Measurements from ENCODE around the gene SYTL2.

The SYTL2 gene

GRCh38 chr11:85740481-85741400, 70.2 kb downstream of the SYTL2 start:
- ChIA-PET CTCF (interaction anchor here (1.7 kb wide), 1 partner anchor 84 kb away, joined by 4 read pairs; no protein-coding TSS in a partner anchor), POLR2A (no interaction called here)
- peak in 2 of 3 donors; percentile 27 to 41 for DNase-seq
- WGBS (ENCODE audit: insufficient coverage): no CpG with 5 or more reads among the region's 4 CpGs
- Histone ChIP-seq H3K9me3 (ENCODE audit: control extremely low read depth in 1 of 5, control insufficient read depth in 4 of 5, insufficient read depth in 2 of 5, low read depth in 1 of 5, low read length in 4 of 5) (no peaks in the 10 kb centered on the region), H3K4me1 (ENCODE audit: control extremely low read depth in 1 of 4, control insufficient read depth in 4 of 4, insufficient read depth in 4 of 4, low read length in 3 of 4) (peaks cover 14 to 43% (median 20%) of the 10 kb centered on the region in 4 experiments), H3K27ac (ENCODE audit: insufficient read depth in 1 of 2, low read depth in 1 of 2, low read length in 2 of 2, poor library complexity in 1 of 2, severe bottlenecking in 2 of 2) (no peak overlapping the region), H3K4me3 (ENCODE audit: control insufficient read depth in 1 of 7, extremely low read depth in 1 of 7, insufficient read depth in 4 of 7, low read depth in 2 of 7, low read length in 6 of 7) (no peak overlapping the region), H3K36me3 (ENCODE audit: control insufficient read depth in 4 of 4, insufficient read depth in 4 of 4, low read length in 3 of 4) (no peaks in the 10 kb centered on the region), H3K27me3 (replicated peaks in 2 of 5; ENCODE audit: control insufficient read depth in 4 of 5, insufficient read depth in 5 of 5, low read length in 4 of 5) (no peaks in the 10 kb centered on the region)

- WGBS (ENCODE audit: insufficient coverage): 0% methylated on average over 1 of the region's 2 CpGs
- CTCF ChIA-PET: interaction anchor here (1.3 to 2.0 kb wide), 3 partner anchors 8 to 36 kb away, joined by 3 to 5 read pairs (median 3); no protein-coding TSS in a partner anchor
- peak in 2 of 3 donors; percentile 39 to 52 for DNase-seq
- no peak overlapping the region for H3K27ac ChIP-seq (ENCODE audit: insufficient read depth in 1 of 2, low read depth in 1 of 2, low read length in 2 of 2, poor library complexity in 1 of 2, severe bottlenecking in 2 of 2)
- H3K9me3 ChIP-seq (ENCODE audit: control extremely low read depth in 1 of 5, control insufficient read depth in 4 of 5, insufficient read depth in 2 of 5, low read depth in 1 of 5, low read length in 4 of 5): no peaks in the 10 kb centered on the region
- no peak overlapping the region for H3K4me3 ChIP-seq (ENCODE audit: control insufficient read depth in 1 of 7, extremely low read depth in 1 of 7, insufficient read depth in 4 of 7, low read depth in 2 of 7, low read length in 6 of 7)
- H3K4me1 ChIP-seq (ENCODE audit: control extremely low read depth in 1 of 4, control insufficient read depth in 4 of 4, insufficient read depth in 4 of 4, low read length in 3 of 4): peaks cover 14 to 34% (median 18%) of the 10 kb centered on the region in 4 experiments
- peaks cover 0 to 5% (median 0%) of the 10 kb centered on the region in 4 experiments for H3K36me3 ChIP-seq (ENCODE audit: control insufficient read depth in 4 of 4, insufficient read depth in 4 of 4, low read length in 3 of 4)
- no peaks in the 10 kb centered on the region for H3K27me3 ChIP-seq (replicated peaks in 2 of 5; ENCODE audit: control insufficient read depth in 4 of 5, insufficient read depth in 5 of 5, low read length in 4 of 5)
- POLR2A ChIA-PET: no interaction called here
These were observed 73.2 kb downstream of the SYTL2 start for GRCh38 chr11:85737738-85738137.

DNA sequence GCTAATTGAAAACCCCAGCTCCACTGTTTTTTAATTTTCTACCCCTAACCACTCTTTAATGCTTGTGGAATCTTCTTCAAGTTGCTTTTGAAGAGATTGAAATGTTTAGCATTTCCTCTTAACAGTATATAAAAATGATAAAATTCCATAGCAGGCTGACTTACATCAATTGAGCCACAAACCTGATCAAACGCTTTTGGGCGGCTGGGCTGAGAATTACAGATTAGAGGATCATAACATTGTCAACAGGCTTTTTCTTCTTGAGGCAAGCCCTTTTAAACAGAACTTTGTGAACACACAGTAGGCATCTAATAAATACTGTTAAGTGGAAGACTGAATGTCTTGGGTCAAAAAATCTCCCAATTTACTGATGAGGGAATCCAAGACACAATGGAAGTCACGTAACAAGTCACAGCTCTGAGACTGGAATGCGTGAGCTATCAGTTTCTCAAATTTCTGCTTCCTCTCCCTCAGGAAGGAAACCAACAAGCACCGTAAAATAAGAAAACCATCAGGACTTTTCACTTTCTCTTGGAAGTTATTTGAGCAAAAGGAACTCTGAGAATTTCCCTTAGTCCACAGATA, 75.0 kb downstream of the SYTL2 start:
- no peaks in the 10 kb centered on the region for H3K27me3 ChIP-seq (replicated peaks in 2 of 5; ENCODE audit: control insufficient read depth in 4 of 5, insufficient read depth in 5 of 5, low read length in 4 of 5)
- 96% methylated on average over 4 of the region's 5 CpGs for WGBS (ENCODE audit: insufficient coverage)
- peaks cover 13 to 27% (median 16%) of the 10 kb centered on the region in 4 experiments for H3K4me1 ChIP-seq (ENCODE audit: control extremely low read depth in 1 of 4, control insufficient read depth in 4 of 4, insufficient read depth in 4 of 4, low read length in 3 of 4)
- CTCF ChIA-PET: interaction anchor here (1.0 kb wide), 1 partner anchor 13 kb away, joined by 3 read pairs; no protein-coding TSS in a partner anchor
- H3K4me3 ChIP-seq (ENCODE audit: control insufficient read depth in 1 of 7, extremely low read depth in 1 of 7, insufficient read depth in 4 of 7, low read depth in 2 of 7, low read length in 6 of 7): no peak overlapping the region
- POLR2A ChIA-PET: no interaction called here
- peaks cover 0 to 5% (median 0%) of the 10 kb centered on the region in 4 experiments for H3K36me3 ChIP-seq (ENCODE audit: control insufficient read depth in 4 of 4, insufficient read depth in 4 of 4, low read length in 3 of 4)
- DNase-seq: no peak
- H3K9me3 ChIP-seq (ENCODE audit: control extremely low read depth in 1 of 5, control insufficient read depth in 4 of 5, insufficient read depth in 2 of 5, low read depth in 1 of 5, low read length in 4 of 5): no peaks in the 10 kb centered on the region
- H3K27ac ChIP-seq (ENCODE audit: insufficient read depth in 1 of 2, low read depth in 1 of 2, low read length in 2 of 2, poor library complexity in 1 of 2, severe bottlenecking in 2 of 2): no peak overlapping the region

GRCh38 chr11:85732965-85733364, 78.0 kb downstream of the SYTL2 start:
- DNase-seq: no peak
- ChIA-PET CTCF (no interaction called here), POLR2A (no interaction called here)
- H3K27me3 ChIP-seq (replicated peaks in 2 of 5; ENCODE audit: control insufficient read depth in 4 of 5, insufficient read depth in 5 of 5, low read length in 4 of 5): no peaks in the 10 kb centered on the region
- peaks cover 0 to 5% (median 0%) of the 10 kb centered on the region in 4 experiments for H3K36me3 ChIP-seq (ENCODE audit: control insufficient read depth in 4 of 4, insufficient read depth in 4 of 4, low read length in 3 of 4)
- H3K4me1 ChIP-seq (ENCODE audit: control extremely low read depth in 1 of 4, control insufficient read depth in 4 of 4, insufficient read depth in 4 of 4, low read length in 3 of 4): peaks cover 5 to 7% (median 7%) of the 10 kb centered on the region in 4 experiments
- H3K27ac ChIP-seq (ENCODE audit: insufficient read depth in 1 of 2, low read depth in 1 of 2, low read length in 2 of 2, poor library complexity in 1 of 2, severe bottlenecking in 2 of 2): no peak overlapping the region
- H3K9me3 ChIP-seq (ENCODE audit: control extremely low read depth in 1 of 5, control insufficient read depth in 4 of 5, insufficient read depth in 2 of 5, low read depth in 1 of 5, low read length in 4 of 5): no peaks in the 10 kb centered on the region
- H3K4me3 ChIP-seq (ENCODE audit: control insufficient read depth in 1 of 7, extremely low read depth in 1 of 7, insufficient read depth in 4 of 7, low read depth in 2 of 7, low read length in 6 of 7): no peak overlapping the region

GRCh38 chr11:85726381-85726780, 84.6 kb downstream of the SYTL2 start:
- Histone ChIP-seq H3K9me3 (ENCODE audit: control extremely low read depth in 1 of 5, control insufficient read depth in 4 of 5, insufficient read depth in 2 of 5, low read depth in 1 of 5, low read length in 4 of 5) (no peaks in the 10 kb centered on the region), H3K27ac (ENCODE audit: insufficient read depth in 1 of 2, low read depth in 1 of 2, low read length in 2 of 2, poor library complexity in 1 of 2, severe bottlenecking in 2 of 2) (no peak overlapping the region), H3K36me3 (ENCODE audit: control insufficient read depth in 4 of 4, insufficient read depth in 4 of 4, low read length in 3 of 4) (peaks cover 0 to 5% (median 0%) of the 10 kb centered on the region in 4 experiments), H3K27me3 (replicated peaks in 2 of 5; ENCODE audit: control insufficient read depth in 4 of 5, insufficient read depth in 5 of 5, low read length in 4 of 5) (no peaks in the 10 kb centered on the region), H3K4me1 (ENCODE audit: control extremely low read depth in 1 of 4, control insufficient read depth in 4 of 4, insufficient read depth in 4 of 4, low read length in 3 of 4) (no peaks in the 10 kb centered on the region), H3K4me3 (ENCODE audit: control insufficient read depth in 1 of 7, extremely low read depth in 1 of 7, insufficient read depth in 4 of 7, low read depth in 2 of 7, low read length in 6 of 7) (no peak overlapping the region)
- WGBS (ENCODE audit: insufficient coverage): 100% methylated on average over 3 of the region's 3 CpGs
- DNase-seq: no peak
- CTCF ChIA-PET: interaction anchor here (0.9 to 1.4 kb wide), 2 partner anchors 13 to 27 kb away, joined by 3 read pairs; no protein-coding TSS in a partner anchor
- POLR2A ChIA-PET: no interaction called here

DNA sequence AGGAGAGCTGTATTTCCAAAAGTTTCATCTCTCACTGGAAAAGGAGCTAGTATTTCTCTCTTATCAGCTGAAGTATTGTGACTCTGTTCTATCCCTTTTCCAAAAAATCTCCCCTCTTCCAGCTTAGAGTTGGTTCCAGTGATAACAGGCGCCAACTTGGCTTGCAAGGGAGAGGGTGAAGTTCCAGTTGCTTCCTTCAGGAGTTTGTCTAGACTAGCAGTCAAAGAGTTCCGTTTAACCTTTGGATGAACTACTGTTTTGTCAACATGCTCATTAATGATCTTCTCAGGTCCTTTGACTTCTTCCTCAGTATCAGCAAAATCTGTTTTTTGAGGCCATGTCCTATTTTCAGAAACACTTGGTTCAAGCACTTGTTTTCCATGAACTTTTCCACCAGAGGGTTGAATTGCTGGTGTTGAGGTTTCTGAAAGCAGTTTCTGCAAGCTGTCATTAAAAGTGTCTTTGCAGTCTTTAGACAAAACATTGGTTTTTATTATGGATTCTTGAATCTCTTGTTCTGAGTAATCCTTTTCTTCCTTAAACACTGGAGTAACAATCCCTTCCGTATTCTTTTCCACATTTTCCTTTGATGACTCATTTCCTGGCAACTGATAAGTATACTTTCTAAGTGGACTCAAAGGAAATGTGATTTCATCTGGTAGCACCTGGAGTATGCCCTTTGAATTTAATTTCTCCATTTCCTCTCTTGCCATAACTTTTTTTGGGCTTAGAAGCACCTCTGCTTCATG, 85.3 kb downstream of the SYTL2 start:
- DNase-seq: no peak
- H3K27ac ChIP-seq (ENCODE audit: insufficient read depth in 1 of 2, low read depth in 1 of 2, low read length in 2 of 2, poor library complexity in 1 of 2, severe bottlenecking in 2 of 2): no peak overlapping the region
- 100% methylated on average over 2 of the region's 3 CpGs for WGBS (ENCODE audit: insufficient coverage)
- CTCF ChIA-PET: interaction anchor here (0.9 to 1.4 kb wide), 3 partner anchors 12 to 28 kb away, joined by 3 read pairs; no protein-coding TSS in a partner anchor
- no peaks in the 10 kb centered on the region for H3K4me1 ChIP-seq (ENCODE audit: control extremely low read depth in 1 of 4, control insufficient read depth in 4 of 4, insufficient read depth in 4 of 4, low read length in 3 of 4)
- H3K27me3 ChIP-seq (replicated peaks in 2 of 5; ENCODE audit: control insufficient read depth in 4 of 5, insufficient read depth in 5 of 5, low read length in 4 of 5): no peaks in the 10 kb centered on the region
- H3K36me3 ChIP-seq (ENCODE audit: control insufficient read depth in 4 of 4, insufficient read depth in 4 of 4, low read length in 3 of 4): peaks cover 0 to 5% (median 0%) of the 10 kb centered on the region in 4 experiments
- no peaks in the 10 kb centered on the region for H3K9me3 ChIP-seq (ENCODE audit: control extremely low read depth in 1 of 5, control insufficient read depth in 4 of 5, insufficient read depth in 2 of 5, low read depth in 1 of 5, low read length in 4 of 5)
- H3K4me3 ChIP-seq (ENCODE audit: control insufficient read depth in 1 of 7, extremely low read depth in 1 of 7, insufficient read depth in 4 of 7, low read depth in 2 of 7, low read length in 6 of 7): no peak overlapping the region
- POLR2A ChIA-PET: no interaction called here

Measured in common myeloid progenitor, CD34-positive (primary cell).